IMR-90 (cell line): ENCODE measurements around the gene ACSL3. TPM values are rescaled to one million over a fixed set of nuclear protein-coding genes. Genes with fewer than 3 reads are reported as not detected.
A peak's percentile ranks its signal among the peaks of the same experiment; 100 is the strongest.

Source experiments
- ATAC-seq: fragments of 200-7000 bp; cut with Tn5 transposase; 2 replicates; pipeline ENCODE4 v1.9.1; 2020; ENCODE audit warnings: low read depth, mild to moderate bottlenecking, moderate library complexity
- BruUV-seq: library from RNA; stranded (reverse); fragments of 400-500 nt; replicated peaks from 2 replicates; lab custom pipeline; 2021; lab: Mats Ljungman, UMichigan
- CTCF ChIA-PET: fragments of 300-600 bp; formaldehyde crosslinking; extraction: SDS; loops from one replicate; lab custom pipeline; 2021; ENCODE audit warnings: antibody characterized with exemption; lab: Yijun Ruan, JAX
- POLR2A ChIA-PET: fragments of 300-600 bp; sonication (Branson Sonifier 250); formaldehyde crosslinking; loops from one replicate; lab custom pipeline; 2022; ENCODE audit warnings: antibody characterized with exemption; ENCODE audit not compliant: unreplicated experiment; lab: Charles Lee
- DNase-seq: peaks from one replicate; pipeline ENCODE4 v3.0.0; 2013
- H2AFZ ChIP-seq: replicated peaks from 2 replicates; pipeline ENCODE3; 2013; ENCODE audit warnings: low read length, mild to moderate bottlenecking; ENCODE audit not compliant: poor library complexity
- H2AK5ac ChIP-seq: 2 replicates; pipeline ENCODE4 v1.6.1; 2013; ENCODE audit warnings: low read depth, low read length, inconsistent platforms
- H2AK9ac ChIP-seq: replicated peaks from 2 replicates; pipeline ENCODE3; 2013; ENCODE audit warnings: mild to moderate bottlenecking, low read depth, low read length, moderate library complexity; ENCODE audit not compliant: poor library complexity
- H2BK120ac ChIP-seq: 2 replicates; pipeline ENCODE4 v1.6.1; 2013; ENCODE audit warnings: low read depth, low read length, inconsistent platforms
- H2BK15ac ChIP-seq: 3 replicates; pipeline ENCODE4 v1.6.1; 2013; ENCODE audit warnings: low read depth, low read length, inconsistent platforms
- H2BK20ac ChIP-seq: 2 replicates; pipeline ENCODE4 v1.6.1; 2013; ENCODE audit warnings: low read depth, mild to moderate bottlenecking, inconsistent platforms, low read length, moderate library complexity
- H2BK5ac ChIP-seq: 2 replicates; pipeline ENCODE4 v1.6.1; 2013; ENCODE audit warnings: mild to moderate bottlenecking, low read depth, low read length, inconsistent platforms; ENCODE audit not compliant: poor library complexity, severe bottlenecking
- H3K14ac ChIP-seq: replicated peaks from 2 replicates; pipeline ENCODE4 v1.6.1; 2013; ENCODE audit warnings: low read depth, low read length, inconsistent platforms
- H3K18ac ChIP-seq: 2 replicates; pipeline ENCODE4 v1.6.1; 2013; ENCODE audit warnings: low read depth, low read length, control low read depth
- H3K23ac ChIP-seq: 2 replicates; pipeline ENCODE4 v1.6.1; 2013; ENCODE audit warnings: low read depth, low read length, inconsistent platforms
- H3K27ac ChIP-seq: 2 replicates; pipeline ENCODE4 v1.5.1; 2013; ENCODE audit warnings: mild to moderate bottlenecking, control low read depth, low read length; ENCODE audit not compliant: insufficient read depth
- H3K27me3 ChIP-seq: 2 replicates; pipeline ENCODE4 v1.6.1; 2013; ENCODE audit warnings: low read length; ENCODE audit not compliant: control insufficient read depth, insufficient read depth
- H3K36me3 ChIP-seq: 2 replicates; pipeline ENCODE4 v1.6.1; 2013; ENCODE audit warnings: low read length, mixed read lengths; ENCODE audit not compliant: control insufficient read depth, insufficient read depth
- H3K4ac ChIP-seq: 2 replicates; pipeline ENCODE4 v1.6.1; 2013; ENCODE audit warnings: low read depth, low read length, inconsistent platforms
- H3K4me1 ChIP-seq: 2 replicates; pipeline ENCODE4 v1.6.1; 2013; ENCODE audit warnings: low read length, mixed read lengths; ENCODE audit not compliant: control insufficient read depth, insufficient read depth
- H3K4me2 ChIP-seq: 2 replicates; pipeline ENCODE4 v1.6.1; 2013; ENCODE audit warnings: low read depth, mild to moderate bottlenecking, control low read depth, low read length, moderate library complexity
- H3K4me3 ChIP-seq: 2 replicates; pipeline ENCODE4 v1.5.1; 2013; ENCODE audit warnings: low read depth, mild to moderate bottlenecking, control low read depth, low read length, moderate library complexity; ENCODE audit not compliant: insufficient read depth
- H3K56ac ChIP-seq: 2 replicates; pipeline ENCODE4 v1.6.1; 2013; ENCODE audit warnings: low read length, inconsistent platforms; ENCODE audit not compliant: insufficient read depth; ENCODE audit errors: extremely low read depth
- H3K79me1 ChIP-seq, 2 experiments: 2 replicates each; pipeline ENCODE4 v1.6.1; 2013; ENCODE audit warnings: low read length in 2 of 2, inconsistent platforms in 1 of 2, low read depth in 1 of 2
- H3K9ac ChIP-seq: 2 replicates; pipeline ENCODE4 v1.6.1; 2013; ENCODE audit warnings: low read depth, low read length, control low read depth
- H3K9me1 ChIP-seq: 2 replicates; pipeline ENCODE4 v1.6.1; 2013; ENCODE audit warnings: low read length, inconsistent platforms; ENCODE audit not compliant: insufficient read depth
- H3K9me3 ChIP-seq: 2 replicates; pipeline ENCODE4 v1.6.1; 2013; ENCODE audit warnings: low read length; ENCODE audit not compliant: control insufficient read depth, insufficient read depth
- H4K20me1 ChIP-seq: 2 replicates; pipeline ENCODE4 v1.6.1; 2013; ENCODE audit warnings: low read length, inconsistent platforms; ENCODE audit not compliant: insufficient read depth
- H4K5ac ChIP-seq: 2 replicates; pipeline ENCODE4 v1.6.1; 2013; ENCODE audit warnings: mild to moderate bottlenecking, low read depth, low read length, control low read depth
- H4K8ac ChIP-seq, 2 experiments: 2 replicates each; pipeline ENCODE4 v1.6.1; 2013; ENCODE audit warnings: low read depth in 2 of 2, low read length in 2 of 2, control low read depth in 1 of 2, inconsistent platforms in 1 of 2
- H4K91ac ChIP-seq: 2 replicates; pipeline ENCODE4 v1.6.1; 2013; ENCODE audit warnings: low read depth, low read length, inconsistent platforms; ENCODE audit not compliant: insufficient read depth
- BHLHE40 ChIP-seq: fragments of 150-350 bp; IDR thresholded peaks from 2 replicates; pipeline ENCODE4 v1.6.1; 2016; ENCODE audit warnings: mild to moderate bottlenecking, low read depth, low read length
- CHD1 ChIP-seq: IDR thresholded peaks from 2 replicates; pipeline ENCODE4 v1.6.1; 2012; ENCODE audit warnings: low read depth, low read length, improper control_type of control experiment
- FOS ChIP-seq: fragments of 150-350 bp; IDR thresholded peaks from 2 replicates; pipeline ENCODE4 v1.6.1; 2016; ENCODE audit warnings: low read depth, low read length
- MAFK ChIP-seq: IDR thresholded peaks from 2 replicates; pipeline ENCODE4 v1.6.1; 2012; ENCODE audit warnings: low read depth, low read length, improper control_type of control experiment
- MAZ ChIP-seq: IDR thresholded peaks from 2 replicates; pipeline ENCODE4 v1.6.1; 2012; ENCODE audit warnings: low read depth, mild to moderate bottlenecking, low read length, improper control_type of control experiment, moderate library complexity, borderline replicate concordance
- POLR2A ChIP-seq: IDR thresholded peaks from 2 replicates; pipeline ENCODE4 v1.6.1; 2012; ENCODE audit warnings: mild to moderate bottlenecking, low read depth, low read length
- RCOR1 ChIP-seq: IDR thresholded peaks from 2 replicates; pipeline ENCODE4 v1.6.1; 2012; ENCODE audit warnings: mild to moderate bottlenecking, low read length, improper control_type of control experiment; ENCODE audit not compliant: insufficient replicate concordance
- WGBS, 2 experiments: methylation state at CpG; one replicate each; pipeline versions ENCODE4 v1.1.5 to v1.1.7; 2013; ENCODE audit warnings: missing lambda C conversion rate in 2 of 2; ENCODE audit not compliant: insufficient read length in 1 of 2; ENCODE audit errors: extremely low coverage in 2 of 2; 5-methylcytosine and 5-hydroxymethylcytosine counted together
- dilution Hi-C: fragments of 300-500 bp; cut with HindIII; formaldehyde crosslinking; loops from one replicate; pipeline ENCODE4 v1.14.3; 2018; ENCODE audit warnings: low sequenced_read_pairs; ENCODE audit not compliant: unreplicated experiment
- in situ Hi-C: fragments of 300-500 bp; cut with MboI; formaldehyde crosslinking; loops from 3 replicates; pipeline ENCODE4 v1.14.3; 2019; ENCODE audit warnings: low sequenced_read_pairs, inconsistent platforms, mixed read lengths
- intact Hi-C: fragments of 100-400 bp; cut with micrococcal nuclease; formaldehyde crosslinking; loops from 2 replicates; pipeline ENCODE4 v1.10.0; 2022
- polyA plus RNA-seq, 3 experiments: library from polyadenylated mRNA; depleted of rRNA; stranded (reverse); fragments of >200 nt; gene quantifications; 2 replicates each; pipeline ENCODE4 v1.2.3, GENCODE V29; 2012; ENCODE audit warnings: low replicate concordance in 1 of 3
- total RNA-seq: library from RNA; depleted of rRNA; stranded (reverse); fragments of >200 nt; gene quantifications from 2 replicates; pipeline ENCODE4 v1.2.3, GENCODE V29; 2012

The ACSL3 gene
- total and polyA plus RNA-seq, 2 of the 4 experiments (the other 2 are of a cell fraction), result 31.0 to 84.2 TPM

GRCh38 chr2:222909286-222909685, 48.5 kb downstream of the ACSL3 start:
- Histone ChIP-seq H2BK5ac (no peak overlapping the region), H3K79me1 (peaks cover 29 to 60% of the 10 kb centered on the region in 2 experiments), H2BK120ac (no peak overlapping the region), H3K4me1 (peaks cover 31% of the 10 kb centered on the region), H3K9me1 (peaks cover 18% of the 10 kb centered on the region; the same call in 1 of the 2 replicates), H4K20me1 (peaks cover 32% of the 10 kb centered on the region; the same call in 1 of the 2 replicates), H4K5ac (peak overlapping the region; percentile 37; the same call in 1 of the 2 replicates), H3K9ac (no peak overlapping the region), H3K4ac (no peak overlapping the region), H3K9me3 (no peaks in the 10 kb centered on the region), H4K8ac (no peak overlapping the region), H3K56ac (no peak overlapping the region), H2AK9ac (no peak overlapping the region), H3K18ac (peak overlapping the region; percentile 40; the same call in 1 of the 2 replicates), H2AFZ (no peak overlapping the region), H3K14ac (0 out of 2 replicates have a peak overlapping the region, but pooled peaks have one; percentile 22), H3K27me3 (no peaks in the 10 kb centered on the region), H3K36me3 (peaks cover 15% of the 10 kb centered on the region), H2BK15ac (peak overlapping the region; percentile 14; the same call in 1 of the 3 replicates), H2AK5ac (peak overlapping the region; percentile 44; the same call in 1 of the 2 replicates), H3K4me2 (no peak overlapping the region), H2BK20ac (no peak overlapping the region), H3K27ac (peak overlapping the region; percentile 50; the same call in 1 of the 2 replicates), H4K91ac (no peak overlapping the region), H3K4me3 (no peak overlapping the region), H3K23ac (0 out of 2 replicates have a peak overlapping the region, but pooled peaks have one; percentile 8)
- intact Hi-C loops (loop anchor here (10.0 kb wide), 1 partner anchor 854 kb away; no protein-coding TSS in a partner anchor), in situ Hi-C loops (no loop called here), dilution Hi-C loops (no loop called here)
- ATAC-seq (no peak), DNase-seq (no peak)
- ChIA-PET CTCF (no interaction called here), POLR2A (no interaction called here)
- WGBS, 2 experiments, result 100% methylated on average over 2 of the region's 3 CpGs; no CpG with 5 or more reads in 1 of the 2 experiments
- no peak for TF ChIP-seq POLR2A
- TF ChIP-seq RCOR1, result no peak
- TF ChIP-seq MAFK, result no peak
- TF ChIP-seq CHD1, result no peak
- no peak for TF ChIP-seq BHLHE40
- TF ChIP-seq MAZ, result no peak
- no peak for TF ChIP-seq FOS
- no TSS peak for BruUV-seq
